NCI-H2107 treated with DMSO at 0.1 percent for 48 hours (cell line): Measurements from ENCODE around the gene CLDN5.

Experiments used
- DNase-seq: peaks from one replicate; lab custom pipeline; 2025; ENCODE audit not compliant: unreplicated experiment; lab: John Stamatoyannopoulos, UW

Gene CLDN5, protein sequence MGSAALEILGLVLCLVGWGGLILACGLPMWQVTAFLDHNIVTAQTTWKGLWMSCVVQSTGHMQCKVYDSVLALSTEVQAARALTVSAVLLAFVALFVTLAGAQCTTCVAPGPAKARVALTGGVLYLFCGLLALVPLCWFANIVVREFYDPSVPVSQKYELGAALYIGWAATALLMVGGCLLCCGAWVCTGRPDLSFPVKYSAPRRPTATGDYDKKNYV

DNA sequence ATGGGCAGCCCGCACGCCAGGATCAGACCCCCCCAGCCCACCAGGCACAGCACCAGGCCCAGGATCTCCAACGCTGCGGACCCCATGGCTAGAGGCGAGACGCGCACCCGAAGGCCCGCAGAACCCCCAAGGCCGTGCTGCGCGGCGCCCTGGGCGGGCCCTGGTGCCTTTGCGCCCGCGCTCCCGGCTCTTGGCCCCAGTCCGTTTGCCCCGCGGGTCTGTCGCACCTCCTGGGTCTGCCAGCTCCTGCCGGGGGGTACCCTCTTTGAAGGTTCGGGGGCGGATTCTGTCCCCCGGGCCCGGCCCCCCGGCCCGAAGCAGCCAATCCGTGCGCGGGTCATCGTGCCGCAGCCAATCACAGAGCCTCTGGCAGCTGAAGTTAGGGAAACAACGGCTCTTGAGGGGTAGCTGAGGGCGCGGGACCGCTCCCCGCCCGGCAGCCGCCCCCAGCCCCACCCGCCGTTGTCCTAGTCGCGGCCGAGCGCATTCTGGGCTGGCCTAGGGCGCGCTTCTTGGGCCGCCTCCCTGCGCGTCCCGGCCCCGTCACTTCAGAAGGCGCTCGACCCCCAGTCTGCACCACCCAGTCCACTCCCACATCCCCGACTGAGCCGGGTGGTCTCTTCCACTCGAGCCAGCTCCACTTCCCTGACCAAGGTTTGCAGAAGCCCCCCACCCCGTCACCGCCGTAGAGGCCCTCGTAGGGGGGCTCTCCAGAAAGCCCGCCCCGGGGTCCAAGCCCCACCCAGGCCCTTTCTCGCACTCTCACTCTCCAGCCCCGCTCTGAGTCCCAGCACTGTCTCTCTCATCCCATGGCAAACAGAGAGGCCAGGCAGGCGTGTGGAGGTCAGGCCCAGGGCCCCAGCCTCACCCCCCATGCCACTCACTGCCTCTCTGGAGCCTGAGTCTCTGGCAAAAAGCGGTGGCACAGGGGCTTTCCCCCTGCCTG is at the start of gene CLDN5:
Gene CLDN5, minus strand, starts transcription at position 241 of the 946 bp plus-strand sequence. Its CDS starts 155 bp downstream, at position 86.
- peak; percentile 42 for DNase-seq

DNA sequence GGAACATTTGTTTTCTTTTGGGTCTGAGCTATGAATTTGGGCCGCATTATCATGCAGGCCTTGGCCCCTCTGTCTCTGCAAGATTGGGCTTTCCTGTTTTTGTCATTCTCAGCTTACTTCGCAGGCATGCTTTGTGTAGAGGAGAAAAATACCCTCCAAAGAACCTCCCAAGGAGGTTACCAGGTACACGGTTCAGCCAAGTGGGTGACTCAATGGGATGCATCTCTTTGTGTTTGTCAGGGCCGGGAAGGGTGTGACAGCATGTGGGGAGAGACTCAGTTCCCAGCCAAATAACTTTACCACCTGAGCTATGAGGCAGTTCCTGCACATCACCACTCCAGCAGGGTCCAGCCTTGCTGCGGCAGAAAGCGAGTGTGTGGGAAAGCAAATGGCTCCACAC is 47.8 kb upstream of the CLDN5 start:
- DNase-seq, result no peak

DNA sequence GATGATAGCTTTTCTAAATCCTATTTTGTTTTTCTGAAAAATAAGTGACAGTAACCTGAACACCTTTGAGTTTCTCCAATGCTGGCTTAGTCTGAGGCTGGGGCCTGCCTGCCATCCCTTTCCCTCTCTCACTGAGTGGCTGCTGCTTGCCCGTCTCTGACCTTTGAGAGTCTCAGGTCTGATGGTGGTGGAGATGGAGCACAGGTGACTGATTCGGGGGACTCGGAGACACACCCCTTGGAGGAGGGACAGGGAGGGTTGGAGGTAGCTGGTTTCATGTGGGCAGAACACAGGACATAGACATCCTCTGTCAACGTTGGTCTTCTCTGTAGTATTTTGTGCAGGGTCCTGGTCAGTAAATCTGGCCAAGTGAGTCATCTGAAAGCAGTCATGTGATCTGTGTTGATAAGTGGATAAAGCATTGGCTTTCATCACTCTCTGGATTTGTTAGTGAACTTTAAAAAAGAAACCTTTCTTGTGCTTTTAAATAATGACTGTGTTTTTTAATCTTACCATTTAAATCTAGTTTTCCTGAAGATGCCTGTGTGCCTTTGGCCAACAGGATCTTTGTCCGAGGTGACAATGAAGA is 47.1 kb upstream of the CLDN5 start:
- DNase-seq, result no peak

DNA sequence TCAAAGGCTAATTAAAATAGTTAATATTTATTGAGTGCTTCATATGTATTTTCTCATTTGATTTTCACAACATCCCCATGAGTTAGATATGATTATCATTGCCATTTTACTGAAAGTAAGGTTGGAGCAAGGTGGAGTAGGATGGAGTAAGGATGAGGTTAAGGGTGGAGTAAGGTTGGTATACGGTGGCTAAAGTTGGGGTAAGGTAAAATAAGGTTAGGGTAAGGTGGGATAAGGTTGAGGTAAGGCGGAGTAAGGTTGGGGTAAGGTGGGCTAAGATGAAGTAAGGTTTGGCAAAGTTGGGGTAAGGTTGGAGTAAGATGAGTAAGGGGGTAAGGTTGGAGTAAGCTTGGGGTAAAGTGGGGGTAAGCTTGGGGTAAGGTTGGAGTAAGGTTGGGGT is 45.8 kb upstream of the CLDN5 start:
- DNase-seq, result no peak

DNA sequence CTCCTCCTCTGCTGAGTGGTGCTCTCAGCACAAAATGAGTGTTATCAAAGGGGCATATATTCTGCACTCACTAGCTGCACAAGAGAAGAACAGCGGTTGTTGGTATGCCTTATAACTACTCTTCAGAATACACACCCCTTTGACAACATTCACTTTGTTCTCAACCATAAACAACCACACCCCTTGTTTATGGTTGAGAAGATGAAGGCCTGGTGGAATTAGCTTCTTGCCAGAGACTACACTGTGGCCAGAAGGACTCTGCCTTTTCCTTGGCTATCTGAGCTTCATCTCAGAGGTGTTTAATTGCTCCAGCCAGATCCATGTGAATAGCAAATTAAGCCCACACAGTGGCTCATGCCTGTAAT is 45.0 kb upstream of the CLDN5 start:
- DNase-seq, result no peak

DNA sequence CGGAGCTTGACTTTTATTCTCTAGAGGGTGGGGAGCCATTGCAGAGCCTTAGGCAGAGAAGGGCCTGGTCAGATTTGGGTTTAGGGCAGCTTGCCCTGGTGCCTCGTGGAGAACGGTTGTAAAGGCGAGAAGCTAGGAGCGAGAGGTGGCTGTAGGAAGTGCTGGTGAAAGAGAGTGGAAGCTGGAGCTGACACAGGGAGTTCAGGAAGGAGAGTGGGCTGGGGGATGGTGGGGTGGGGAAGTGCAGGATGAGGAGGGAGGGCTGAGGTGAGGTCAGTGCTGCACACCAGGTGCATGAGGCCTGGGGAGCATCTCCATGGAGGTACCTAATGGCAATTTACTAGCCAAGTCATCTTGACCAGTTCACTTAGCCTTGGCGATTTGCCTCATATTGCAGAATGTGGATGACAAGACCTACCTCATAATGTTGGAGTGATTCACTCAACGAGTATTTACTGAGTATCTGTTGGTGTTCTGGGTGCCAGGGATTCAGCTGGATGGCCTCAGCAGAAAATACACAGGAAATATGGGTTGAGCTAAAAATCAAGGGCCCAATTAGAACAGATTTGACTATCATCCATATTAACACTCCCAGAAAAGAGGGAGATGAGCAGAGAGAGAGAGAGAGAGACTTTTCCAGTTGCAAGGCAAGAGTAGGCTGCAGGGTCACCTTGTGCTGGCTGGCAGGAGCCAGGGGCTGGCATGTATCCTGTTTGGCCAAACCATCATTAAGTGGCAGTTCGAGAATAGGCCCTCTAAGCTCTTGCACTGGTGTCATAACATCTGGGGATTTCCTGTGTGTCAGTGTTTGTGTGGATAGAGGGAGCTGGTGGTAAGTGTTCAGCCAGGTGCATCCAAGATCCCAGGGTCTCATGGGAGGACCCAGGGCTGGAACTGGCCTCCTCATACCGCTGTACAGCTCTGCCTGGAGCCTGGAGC is 44.4 kb upstream of the CLDN5 start:
- DNase-seq, result no peak

DNA sequence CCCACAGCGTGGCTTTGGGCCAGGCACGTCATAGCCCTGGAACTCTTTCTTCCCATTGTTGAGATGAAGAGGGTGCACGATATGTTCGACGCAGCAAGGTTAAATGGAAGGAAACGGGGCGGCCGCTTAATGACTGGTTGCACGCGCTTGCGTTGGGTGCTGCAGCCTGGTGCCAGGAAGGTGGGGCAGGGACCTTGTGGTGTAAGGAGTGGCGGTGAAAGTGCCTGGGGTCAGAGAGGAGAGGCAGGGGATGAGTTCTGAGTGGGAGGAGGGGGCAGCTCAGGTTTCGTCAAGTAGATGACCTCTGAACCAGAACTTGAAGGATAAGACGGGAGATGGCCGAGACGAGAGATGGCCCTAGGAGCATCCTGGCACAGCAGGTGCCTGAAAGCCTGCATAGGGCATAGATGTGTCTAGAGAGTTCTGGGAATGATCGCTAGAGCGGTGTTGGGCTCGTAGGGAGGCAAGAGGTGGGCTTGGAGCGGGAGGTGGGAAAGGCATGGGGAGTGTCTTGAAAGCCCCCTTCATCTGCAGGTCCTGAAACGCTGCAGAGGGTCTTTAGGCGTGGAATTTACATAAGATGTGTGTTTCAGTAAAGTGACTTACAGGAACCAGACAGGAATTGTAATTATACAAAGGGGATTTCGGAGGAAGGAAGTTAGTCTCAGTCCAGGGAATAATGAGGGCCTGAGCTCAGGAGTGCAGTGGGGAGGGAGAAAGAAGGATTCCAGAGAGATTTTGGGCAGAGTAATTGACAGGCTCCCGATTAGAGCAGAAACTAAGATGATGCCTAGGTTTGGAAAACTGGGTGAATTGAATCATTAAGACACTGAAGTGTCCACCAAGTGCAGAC is 43.2 kb upstream of the CLDN5 start:
- no peak for DNase-seq

DNA sequence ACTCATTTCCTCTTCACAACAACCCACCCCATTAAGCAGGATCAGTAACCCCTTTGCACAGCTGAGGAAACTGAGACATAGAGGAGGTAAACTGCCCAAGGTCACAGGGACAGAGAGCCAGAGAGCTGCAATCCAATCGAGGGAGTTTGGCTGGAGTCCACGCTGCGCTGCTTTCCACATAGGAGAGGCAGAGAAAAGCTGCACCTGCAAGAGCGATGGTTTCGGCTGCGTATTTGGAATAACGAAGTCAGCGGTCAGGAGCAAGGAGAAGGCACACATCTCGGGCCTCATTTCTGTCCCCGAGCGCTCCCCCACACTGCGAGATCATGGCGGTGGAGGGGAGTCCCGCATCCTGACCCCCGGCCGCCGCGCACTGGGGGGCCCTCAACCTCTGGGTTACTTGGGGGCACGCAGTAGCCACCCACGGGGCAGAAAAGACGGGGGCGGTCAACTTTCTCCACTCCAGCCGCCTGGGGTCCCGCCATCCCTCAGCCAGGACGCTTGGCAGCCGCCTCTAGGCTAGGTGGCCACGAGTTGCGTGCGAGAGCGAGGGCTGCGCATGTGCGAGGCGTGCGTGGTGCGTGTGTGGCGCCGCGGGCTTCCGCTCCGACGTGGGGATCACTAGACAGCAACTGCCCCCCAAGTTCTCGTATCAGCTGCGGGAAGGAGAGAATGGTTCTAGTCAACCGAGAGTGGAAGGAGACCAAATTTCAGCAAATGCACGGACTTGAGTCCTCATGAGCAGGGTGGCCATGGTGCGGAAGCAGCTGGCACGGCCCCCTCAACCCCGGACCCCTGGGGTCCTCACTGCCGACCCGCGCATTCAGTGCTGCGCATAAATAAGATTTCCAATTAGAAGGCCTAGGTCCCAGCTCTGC is 42.3 kb upstream of the CLDN5 start:
- DNase-seq, result no peak

DNA sequence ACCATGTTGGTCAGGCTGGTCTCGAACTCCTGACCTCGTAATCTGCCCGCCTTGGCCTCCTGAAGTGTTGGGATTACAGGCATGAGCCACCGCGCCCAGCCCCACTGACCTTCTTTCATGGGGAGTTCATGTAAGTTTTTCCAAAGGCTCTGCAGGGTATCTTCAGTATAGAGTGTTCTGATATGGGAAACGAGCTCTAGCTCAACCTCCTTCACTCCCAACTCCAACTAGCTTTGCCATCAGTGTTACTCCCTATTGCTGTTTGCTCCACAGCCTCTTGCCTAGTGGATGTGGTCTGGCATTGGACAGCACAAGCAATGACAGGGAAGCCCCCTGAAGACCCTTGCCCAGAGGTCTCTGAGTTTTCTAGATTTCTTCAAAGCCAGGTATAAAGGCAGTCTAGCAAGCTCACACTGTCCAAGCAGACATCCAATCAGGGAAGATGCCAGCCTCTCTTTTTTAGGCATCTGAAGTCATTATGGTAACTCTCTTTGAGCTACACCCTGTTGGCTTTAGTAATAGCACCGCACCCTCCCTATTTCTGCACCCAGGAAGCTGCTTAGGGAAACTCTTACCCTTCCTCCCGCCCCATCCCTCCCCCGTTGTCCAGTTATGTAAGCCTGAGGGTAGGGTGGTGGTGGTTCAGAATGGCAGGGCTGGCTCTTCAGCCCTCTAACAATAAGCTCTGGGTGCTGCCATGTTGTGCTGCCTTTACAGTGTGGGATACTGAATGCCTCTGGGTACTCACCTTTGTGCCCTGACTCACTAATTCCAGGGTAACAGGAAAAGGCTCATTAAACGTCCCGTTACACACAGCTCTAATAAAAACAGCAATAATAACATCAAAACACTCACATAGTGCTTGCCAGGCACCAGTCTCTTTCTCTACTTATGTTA is 41.4 kb upstream of the CLDN5 start:
- no peak for DNase-seq

DNA sequence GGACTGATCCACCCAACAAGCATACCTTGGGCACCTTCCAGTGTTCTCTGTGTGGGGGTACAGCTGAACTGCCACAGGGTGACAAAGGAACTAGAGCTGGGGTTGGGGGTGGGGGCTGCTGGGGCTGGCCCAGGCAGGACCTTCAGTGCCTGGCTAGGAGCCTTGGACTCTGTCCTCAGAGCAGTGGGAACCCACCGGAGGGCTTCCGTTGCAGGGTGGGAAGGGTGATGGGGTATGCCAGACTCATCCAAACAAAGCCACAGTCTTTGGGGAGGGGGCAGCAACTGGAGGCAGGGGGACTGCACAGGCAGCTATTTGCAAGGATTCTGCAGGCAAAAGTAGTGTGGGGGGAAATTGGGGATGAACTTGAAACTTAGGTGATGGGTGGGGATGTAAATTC is 35.7 kb upstream of the CLDN5 start:
- DNase-seq, result no peak

DNA sequence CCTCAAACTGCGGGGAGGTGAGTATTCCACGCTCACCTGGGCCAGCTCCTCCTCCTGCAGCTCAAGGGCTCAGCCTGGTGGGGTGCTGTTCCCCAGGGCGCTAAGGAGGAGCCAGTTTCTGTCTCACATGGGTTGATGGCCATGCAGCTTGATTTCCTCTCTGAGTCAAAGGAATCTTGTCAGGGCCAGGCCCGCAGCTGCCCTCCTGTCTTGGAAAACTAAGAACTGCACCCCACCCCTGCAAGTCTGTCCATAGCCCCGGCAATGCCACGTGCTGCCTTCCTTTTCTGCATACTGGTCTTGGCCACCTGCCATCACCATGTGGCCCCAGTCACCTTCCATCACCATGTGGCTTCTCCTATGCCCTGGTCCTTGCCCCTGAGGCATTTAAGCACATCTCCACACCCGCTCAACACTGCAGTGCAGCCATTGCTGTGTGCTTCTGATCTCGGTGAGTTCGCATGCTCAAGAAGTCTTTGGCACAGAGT is 35.2 kb upstream of the CLDN5 start:
- DNase-seq, result no peak

DNA sequence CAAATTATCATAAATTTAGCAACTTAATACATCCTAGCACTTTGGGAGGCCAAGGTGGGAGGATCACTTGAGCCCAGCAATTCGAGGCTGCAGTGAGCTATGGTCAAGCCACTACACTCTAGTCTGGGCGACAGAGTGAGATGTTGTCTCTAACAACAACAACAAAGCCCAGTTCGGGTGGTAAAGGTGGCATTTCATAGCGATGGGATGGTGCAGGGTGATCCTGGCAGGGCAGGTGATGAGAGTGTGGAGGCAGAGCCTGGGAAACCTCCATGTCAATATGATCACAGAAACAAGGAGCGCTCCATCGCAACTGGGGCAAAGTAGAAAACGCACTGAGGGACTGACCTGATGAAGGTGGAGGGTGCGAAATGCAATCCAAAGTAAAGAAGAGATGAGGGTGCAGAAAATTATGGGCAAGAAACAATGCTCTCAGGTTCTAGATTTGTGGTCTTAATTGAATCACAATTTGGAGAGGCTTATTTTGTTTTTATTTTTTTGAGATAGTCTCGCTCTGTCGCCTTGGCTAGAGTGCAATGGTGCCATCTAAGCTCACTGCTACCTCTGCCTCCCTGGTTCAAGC is 32.8 kb upstream of the CLDN5 start:
- no peak for DNase-seq

DNA sequence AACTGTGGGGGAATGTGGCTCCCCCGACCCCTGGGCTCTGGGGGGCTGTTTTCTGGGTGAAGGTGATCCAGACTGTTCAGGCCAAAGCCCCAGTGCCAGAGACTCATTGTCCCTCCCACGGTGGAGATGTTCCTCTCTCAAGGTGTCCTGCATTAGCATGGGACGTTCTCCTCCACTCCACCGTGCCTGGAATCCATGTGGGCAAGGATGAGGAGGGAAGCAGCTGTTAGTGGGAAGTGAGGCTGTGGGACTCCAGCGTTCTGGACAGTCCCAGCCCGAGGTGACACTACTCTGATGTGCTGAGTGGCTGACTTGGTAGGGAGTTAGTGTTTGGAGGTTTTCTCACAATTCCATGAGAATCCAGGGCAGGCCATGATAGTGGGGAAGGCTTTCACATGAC is 31.4 kb upstream of the CLDN5 start:
- no peak for DNase-seq

DNA sequence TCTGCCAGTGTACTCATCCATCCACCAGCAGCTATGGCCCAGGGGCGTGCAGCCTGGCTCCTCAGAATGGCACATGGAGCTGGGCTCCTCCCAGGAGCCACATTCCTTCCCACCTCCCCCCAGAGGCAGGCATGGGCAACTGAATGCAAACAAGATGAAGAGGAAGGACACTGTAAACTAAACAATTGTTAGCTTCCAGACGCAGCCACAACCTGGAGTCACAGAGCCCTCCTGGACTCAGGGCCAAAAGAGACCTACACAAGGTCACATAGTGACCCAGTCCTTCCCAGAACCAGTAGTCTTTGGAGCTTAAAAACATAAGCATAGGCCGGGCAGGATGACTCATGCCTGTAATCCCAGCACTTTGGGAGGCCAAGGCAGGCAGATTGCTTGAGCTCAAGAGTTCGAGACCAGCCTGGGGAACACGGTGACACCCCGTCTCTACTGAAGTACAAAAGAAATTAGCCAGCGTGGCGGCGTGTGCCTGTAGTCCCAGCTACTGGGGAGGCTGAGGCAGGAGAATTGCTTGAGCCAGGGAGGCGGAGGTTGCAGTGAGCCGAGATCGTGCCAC is 30.7 kb upstream of the CLDN5 start:
- DNase-seq, result no peak

DNA sequence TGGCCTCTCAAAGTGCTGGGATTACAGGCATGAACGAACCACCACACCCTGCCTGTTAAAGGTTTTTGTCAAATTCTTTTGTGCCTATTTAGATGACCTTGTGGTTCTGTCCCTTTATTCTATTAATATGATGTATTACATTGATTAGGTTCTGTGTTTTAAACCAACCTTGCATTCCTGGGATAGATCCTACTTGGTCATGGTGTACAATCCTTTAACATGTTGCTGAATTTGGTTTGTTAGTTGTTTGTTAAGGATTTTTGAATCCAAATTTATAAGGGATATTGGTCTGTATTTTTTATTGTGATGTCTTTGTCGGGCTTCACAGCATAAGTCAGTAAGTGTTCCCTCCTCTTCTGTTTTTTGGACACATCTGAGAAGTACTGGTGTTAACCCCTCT is 29.0 kb upstream of the CLDN5 start:
- no peak for DNase-seq

DNA sequence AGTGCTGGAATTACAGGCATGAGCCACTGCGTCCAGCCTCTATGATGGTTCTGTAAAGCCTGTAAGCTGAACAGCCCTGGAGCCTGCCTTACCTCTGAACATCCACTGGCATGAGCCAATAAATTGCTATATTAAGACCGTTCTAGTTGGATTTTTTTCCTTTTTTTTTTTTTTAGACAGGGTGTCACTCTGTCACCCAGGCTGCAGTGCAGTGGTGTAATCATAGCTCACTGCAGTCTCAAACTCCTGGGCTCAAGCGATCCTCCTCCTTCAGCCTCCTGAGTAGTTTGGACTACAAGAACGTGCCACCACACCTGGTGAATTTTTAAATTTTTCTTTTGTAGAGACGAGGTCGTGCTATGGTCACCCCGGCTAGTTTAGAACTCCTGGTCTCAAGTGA is 26.2 kb upstream of the CLDN5 start:
- DNase-seq, result no peak

DNA sequence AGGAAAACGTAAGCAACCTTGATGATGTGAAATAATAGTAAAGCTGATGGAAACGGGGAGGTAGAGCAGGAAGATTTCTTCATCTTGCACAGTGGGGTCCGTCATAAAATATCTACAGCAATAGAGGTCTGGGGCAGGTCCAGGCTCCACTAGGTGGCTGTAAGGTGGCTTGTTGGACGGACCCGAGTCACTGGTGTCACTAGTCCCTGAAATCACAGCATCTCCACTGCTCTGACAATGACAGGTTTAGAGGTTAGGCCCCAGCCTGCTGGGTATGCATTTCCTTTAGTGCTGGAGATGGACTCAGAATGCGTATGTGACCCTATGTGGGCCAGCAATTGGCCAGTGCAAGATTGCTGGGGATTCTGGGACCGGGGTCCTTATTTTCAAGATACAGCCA is 25.2 kb upstream of the CLDN5 start:
- no peak for DNase-seq
